AG10803 (cell line): Measurements from ENCODE around the gene ADCY9.
"Not testable (repeated sequence)": the region's sequence is repeated elsewhere in the genome, so short reads cannot be mapped to it uniquely, and the experiment has no call there.

Experiments used
- DNase-seq: peaks from one replicate; pipeline ENCODE4 v3.0.0; 2010; ENCODE audit warnings: low read depth
- H3K4me3 ChIP-seq: 2 replicates; pipeline ENCODE4 v1.5.1; 2011; ENCODE audit warnings: mild to moderate bottlenecking, low read length, control low read depth
- CTCF ChIP-seq: conservative IDR thresholded peaks from 2 replicates; pipeline ENCODE4 v1.5.1; 2011; ENCODE audit warnings: mild to moderate bottlenecking, low read length, control low read depth, inconsistent platforms

The ADCY9 gene

GRCh38 chr16:4116325-4117249, at the start of gene ADCY9:
TSS of gene ADCY9 (minus strand) at chr16:4116442. CDS start at chr16:4115442, 1,000 bp downstream.
- TF ChIP-seq CTCF = no peak
- peak within 1 kb of the TSS; percentile 77 for H3K4me3 ChIP-seq
- DNase-seq = peak; percentile 73

- TF ChIP-seq CTCF = 0 out of 2 replicates have a peak, but pooled peaks have one; percentile 7
- no peak overlapping the region for H3K4me3 ChIP-seq
- DNase-seq = peak; percentile 21
Measured at GRCh38 chr16:4160658-4161430, 44.6 kb upstream of the ADCY9 start.

GRCh38 chr16:4159726-4160125, 43.5 kb upstream of the ADCY9 start:
- H3K4me3 ChIP-seq = no peak overlapping the region
- DNase-seq = peak; percentile 70
- no peak for TF ChIP-seq CTCF

DNA sequence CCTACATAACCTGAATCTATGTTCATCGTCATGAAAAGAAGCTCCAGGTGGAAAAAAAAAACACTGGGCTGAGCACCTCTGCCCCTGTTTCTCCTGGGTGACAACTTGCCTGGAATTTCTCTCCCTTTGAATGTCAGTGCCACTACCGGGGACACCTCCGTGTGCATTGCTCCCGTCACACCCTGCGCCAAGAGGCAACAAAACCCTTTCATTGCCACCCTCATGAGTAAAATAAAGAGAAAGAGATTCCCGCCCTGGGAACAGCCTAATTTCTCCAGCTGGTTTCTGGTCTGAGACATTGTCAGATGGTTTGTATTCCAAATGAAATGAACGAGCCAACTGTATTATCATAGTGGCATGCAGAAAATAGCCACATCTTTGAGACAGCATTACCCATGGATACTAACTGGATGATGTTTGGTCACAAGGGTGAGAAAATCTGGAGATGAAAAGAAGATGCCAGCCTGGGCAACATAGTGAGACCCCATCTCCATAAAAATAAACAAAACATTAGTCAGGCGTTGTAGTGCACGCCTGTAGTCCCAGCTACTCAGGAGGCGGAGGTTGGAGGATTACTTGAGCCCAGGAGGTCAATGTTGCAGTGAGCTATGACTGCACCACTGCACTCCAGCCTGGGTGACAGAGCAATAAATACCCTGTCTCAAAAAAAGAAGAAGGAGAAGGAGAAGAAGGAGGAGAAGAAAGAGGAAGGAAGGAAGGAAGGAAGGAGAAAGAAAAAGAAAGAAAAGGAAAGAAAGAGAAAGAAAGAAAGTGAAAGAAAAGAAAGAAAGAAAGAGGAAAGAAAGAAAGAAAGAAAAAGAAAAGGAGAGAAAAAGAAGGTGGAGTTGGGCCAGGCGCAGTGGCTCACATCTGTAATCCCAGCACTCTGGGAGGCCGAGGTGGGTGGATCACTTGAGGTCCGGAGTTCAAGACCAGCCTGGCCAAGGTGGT, 42.2 kb upstream of the ADCY9 start:
- TF ChIP-seq CTCF = no peak
- no peak for DNase-seq
- H3K4me3 ChIP-seq = no peak overlapping the region

DNA sequence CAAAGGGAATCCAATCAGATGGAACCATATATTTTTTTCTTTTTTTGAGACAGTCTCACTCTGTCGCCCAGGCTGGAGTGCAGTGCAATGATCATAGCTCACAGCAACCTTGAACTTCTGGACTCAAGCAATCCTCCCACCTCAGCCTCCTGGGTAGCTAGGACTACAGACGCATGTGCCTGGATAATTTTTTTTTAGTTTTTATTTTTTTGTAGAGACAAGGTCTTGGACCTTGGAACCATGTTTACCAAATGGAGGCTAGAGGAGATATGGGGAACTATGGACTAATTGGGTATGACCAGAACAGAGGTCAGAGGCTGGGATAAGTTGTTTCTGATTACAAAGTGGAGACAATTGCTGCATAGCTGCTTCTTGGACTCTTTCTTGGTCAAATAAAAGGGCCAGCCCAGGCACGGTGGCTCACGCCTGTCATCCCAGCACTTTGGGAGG, 41.2 kb upstream of the ADCY9 start:
- no peak overlapping the region for H3K4me3 ChIP-seq
- no peak for DNase-seq
- TF ChIP-seq CTCF = no peak

GRCh38 chr16:4156503-4156902, 40.3 kb upstream of the ADCY9 start:
- H3K4me3 ChIP-seq = not testable (repeated sequence)

GRCh38 chr16:4153364-4153763, 37.1 kb upstream of the ADCY9 start:
- not testable (repeated sequence) for H3K4me3 ChIP-seq, DNase-seq

More at GRCh38 chr16:4156503-4156902, 40.3 kb upstream of the ADCY9 start:
- not testable (repeated sequence) for DNase-seq
